LHCN-M2 (cell line): ENCODE measurements around the gene CDH4. TPM values are rescaled to one million over a fixed set of nuclear protein-coding genes. Genes with fewer than 3 reads are reported as not detected.

Source experiments
- DNase-seq: peaks from one replicate; pipeline ENCODE4 v3.0.0-alpha.2; 2012; ENCODE audit warnings: low read depth
- total RNA-seq: library from RNA; depleted of rRNA; stranded (reverse); fragments of >200 nt; gene quantifications from 2 replicates; pipeline ENCODE4 v1.2.3, GENCODE V29; 2014

Gene CDH4
- total RNA-seq, 1 experiment from 2014 or later = 0.98 TPM

- DNase-seq = no peak
These were observed 103.5 kb downstream of the CDH4 start for GRCh38 chr20:61355585-61355984.

- DNase-seq = no peak
These were observed 104.1 kb downstream of the CDH4 start for GRCh38 chr20:61356196-61356595.

GRCh38 chr20:61357119-61357518 lies 105.1 kb downstream of the CDH4 start:
- no peak for DNase-seq

GRCh38 chr20:61359254-61359653 lies 107.2 kb downstream of the CDH4 start:
- no peak for DNase-seq

GRCh38 chr20:61360296-61360695 lies 108.2 kb downstream of the CDH4 start:
- no peak for DNase-seq

GRCh38 chr20:61360940-61361339 lies 108.9 kb downstream of the CDH4 start:
- no peak for DNase-seq

- no peak for DNase-seq
These were observed 109.4 kb downstream of the CDH4 start for GRCh38 chr20:61361501-61361900.

GRCh38 chr20:61364147-61364546 lies 112.1 kb downstream of the CDH4 start:
- no peak for DNase-seq

- no peak for DNase-seq
These were observed 114.9 kb downstream of the CDH4 start for GRCh38 chr20:61366914-61367313.

GRCh38 chr20:61369731-61370520 lies 117.9 kb downstream of the CDH4 start:
- DNase-seq = no peak

GRCh38 chr20:61370841-61371303 lies 118.8 kb downstream of the CDH4 start:
- no peak for DNase-seq

- DNase-seq = no peak
These were observed 119.6 kb downstream of the CDH4 start for GRCh38 chr20:61371501-61372136.

GRCh38 chr20:61372137-61373054 lies 120.3 kb downstream of the CDH4 start:
- DNase-seq = no peak

- no peak for DNase-seq
These were observed 121.0 kb downstream of the CDH4 start for GRCh38 chr20:61373055-61373399.

GRCh38 chr20:61373956-61374545 lies 122.0 kb downstream of the CDH4 start:
- DNase-seq = no peak

GRCh38 chr20:61376541-61377240 lies 124.6 kb downstream of the CDH4 start:
- DNase-seq = no peak

GRCh38 chr20:61378694-61379355 lies 126.8 kb downstream of the CDH4 start:
- no peak for DNase-seq

- no peak for DNase-seq
These were observed 128.0 kb downstream of the CDH4 start for GRCh38 chr20:61379898-61380544.

GRCh38 chr20:61380545-61380915 lies 128.5 kb downstream of the CDH4 start:
- no peak for DNase-seq

GRCh38 chr20:61382194-61382593 lies 130.1 kb downstream of the CDH4 start:
- DNase-seq = no peak
